GM12878 (cell line): ENCODE results near the gene SLCO3A1. TPM values are rescaled to one million over a fixed set of nuclear protein-coding genes. Genes with fewer than 3 reads are reported as not detected.

ENCODE experiments used
- ATAC-seq: fragments of 200-7000 bp; cut with Tn5 transposase; 3 replicates; pipeline ENCODE4 v1.9.1; 2020; ENCODE audit warnings: mild to moderate bottlenecking, moderate library complexity
- BruUV-seq: library from RNA; stranded (reverse); fragments of 400-500 nt; replicated peaks from 2 replicates; lab custom pipeline; 2021; lab: Mats Ljungman, UMichigan
- CTCF ChIA-PET: fragments of 300-600 bp; sonication (Branson Sonifier 250); formaldehyde crosslinking; extraction: SDS; loops from one replicate; lab custom pipeline; 2021; ENCODE audit warnings: inconsistent platforms; lab: Yijun Ruan, JAX
- POLR2A ChIA-PET: fragments of 350-600 bp; formaldehyde crosslinking; extraction: SDS; loops from one replicate; lab custom pipeline; 2021; ENCODE audit warnings: inconsistent platforms; lab: Charles Lee
- RAD21 ChIA-PET: fragments of 300-600 bp; sonication (Branson Sonifier 250); formaldehyde crosslinking; loops from one replicate; lab custom pipeline; 2023; ENCODE audit warnings: antibody characterized with exemption; ENCODE audit not compliant: unreplicated experiment; lab: Charles Lee
- SMC1A ChIA-PET: fragments of 300-600 bp; sonication (Branson Sonifier 250); formaldehyde crosslinking; loops from one replicate; lab custom pipeline; 2023; ENCODE audit not compliant: unreplicated experiment, uncharacterized antibody; lab: Charles Lee
- DNase-seq: peaks from one replicate; pipeline ENCODE4 v3.0.0-alpha.2; 2011; ENCODE audit warnings: low read depth, low spot score
- FAIRE-seq: peaks from 3 replicates; lab custom pipeline; 2011; peaks lifted over from hg19 to GRCh38; lab: Jason Lieb, UNC
- H2AFZ ChIP-seq: 2 replicates; pipeline ENCODE4 v1.6.0; 2011; ENCODE audit warnings: low read depth, low read length, control low read depth; ENCODE audit not compliant: control insufficient read depth
- H3K27ac ChIP-seq: 2 replicates; pipeline ENCODE4 v1.5.1; 2011; ENCODE audit warnings: control low read depth; ENCODE audit not compliant: control insufficient read depth, insufficient read depth
- H3K27me3 ChIP-seq, 2 experiments: replicated peaks in 1 of 2; 2 replicates each; pipeline versions ENCODE4 v1.6.0 to v1.6.1; 2011; ENCODE audit warnings: low read length in 1 of 2; ENCODE audit not compliant: control insufficient read depth in 2 of 2, insufficient read depth in 2 of 2
- H3K36me3 ChIP-seq, 2 experiments: 2 replicates each; pipeline ENCODE4 v1.5.1; 2011; ENCODE audit warnings: low read length in 1 of 2; ENCODE audit not compliant: control insufficient read depth in 2 of 2, insufficient read depth in 2 of 2
- H3K4me1 ChIP-seq: 2 replicates; pipeline ENCODE4 v1.6.1; 2011; ENCODE audit warnings: mild to moderate bottlenecking, low read length, moderate library complexity, mixed read lengths; ENCODE audit not compliant: control insufficient read depth, insufficient read depth
- H3K4me2 ChIP-seq: 2 replicates; pipeline ENCODE4 v1.6.0; 2011; ENCODE audit warnings: control low read depth; ENCODE audit not compliant: control insufficient read depth, insufficient read depth
- H3K4me3 ChIP-seq: fragments of 200-600 bp; sonication (generic); 2 replicates; pipeline ENCODE4 v1.5.1; 2016
- H3K79me2 ChIP-seq: 2 replicates; pipeline ENCODE4 v1.6.0; 2011; ENCODE audit warnings: low read length; ENCODE audit not compliant: control insufficient read depth, insufficient read depth
- H3K9ac ChIP-seq: 2 replicates; pipeline ENCODE4 v1.8.0; 2011; ENCODE audit warnings: low read length, control low read depth, mixed read lengths; ENCODE audit not compliant: control insufficient read depth, insufficient read depth
- H3K9me3 ChIP-seq: replicated peaks from 3 replicates; pipeline ENCODE4 v1.5.1; 2011; ENCODE audit warnings: mild to moderate bottlenecking, low read length; ENCODE audit not compliant: control insufficient read depth, insufficient read depth
- H4K20me1 ChIP-seq: 2 replicates; pipeline ENCODE4 v1.6.0; 2011; ENCODE audit not compliant: control insufficient read depth, insufficient read depth
- CHD4 ChIP-seq: fragments of 200-600 bp; sonication (generic); IDR thresholded peaks from 2 replicates; pipeline ENCODE4 v1.6.1; 2016; ENCODE audit warnings: mild to moderate bottlenecking
- EZH2 ChIP-seq: IDR thresholded peaks from 2 replicates; pipeline ENCODE4 v1.6.1; 2012; ENCODE audit warnings: low read depth, mild to moderate bottlenecking, control low read depth, inconsistent platforms, low read length, borderline replicate concordance; ENCODE audit not compliant: control insufficient read depth
- FOXK2 ChIP-seq: fragments of 450-650 bp; IDR thresholded peaks from 2 replicates; pipeline ENCODE4 v1.6.1; 2017; ENCODE audit warnings: mild to moderate bottlenecking, moderate library complexity
- POU2F2 ChIP-seq: IDR thresholded peaks from 3 replicates; pipeline ENCODE4 v1.6.1; 2011; ENCODE audit warnings: low read depth, mild to moderate bottlenecking, low read length, borderline replicate concordance
- RAD21 ChIP-seq: IDR thresholded peaks from 2 replicates; pipeline ENCODE4 v1.6.1; 2011; ENCODE audit warnings: mild to moderate bottlenecking, low read depth, low read length, moderate library complexity; ENCODE audit not compliant: insufficient read depth
- SRF ChIP-seq, 2 experiments: IDR thresholded peaks; 2 replicates each; pipeline ENCODE4 v1.6.1; 2011; ENCODE audit warnings: low read depth in 2 of 2, low read length in 2 of 2, mild to moderate bottlenecking in 1 of 2, moderate library complexity in 1 of 2
- WGBS: methylation state at CpG from one replicate; pipeline ENCODE4 v1.1.6; 2016; ENCODE audit warnings: low lambda C conversion rate; ENCODE audit not compliant: insufficient replicate concordance, insufficient coverage; ENCODE audit errors: missing lambda C conversion rate; 5-methylcytosine and 5-hydroxymethylcytosine counted together
- in situ Hi-C: fragments of 300-500 bp; cut with MboI; formaldehyde crosslinking; loops from 9 replicates; pipeline ENCODE4 v1.14.3; 2018; ENCODE audit warnings: mixed read lengths
- intact Hi-C: fragments of 100-400 bp; cut with micrococcal nuclease; formaldehyde crosslinking; loops from one replicate; pipeline ENCODE4 v1.14.2; 2022; ENCODE audit not compliant: unreplicated experiment
- polyA plus RNA-seq, 11 experiments: library from polyadenylated mRNA; depleted of rRNA in 4 of 11; unstranded in 6 of 11; stranded (reverse) in 5 of 11; fragments of >200 nt; fragmentation: Nextera tagmentation in 4 of 11; fragmentation: Illumina TruSeq in 1 of 11; extraction: Ambion mirVana in 4 of 11; extraction: Trizol in 1 of 11; gene quantifications; 1 replicate in 1 of 11; 2 replicates in 10 of 11; pipeline versions ENCODE4 v1.2.1 to v1.2.3, GENCODE V29; 2011 to 2016; ENCODE audit warnings: inconsistent platforms in 2 of 11, missing spikeins in 2 of 11, low read depth in 1 of 11
- total RNA-seq, 4 experiments: library from RNA; depleted of rRNA in 3 of 4; stranded (reverse); fragments of >200 nt in 3 of 4; fragmentation: Illumina TruSeq in 1 of 4; extraction: Trizol in 1 of 4; gene quantifications; 2 replicates each; pipeline versions ENCODE4 v1.2.1 to v1.2.3, GENCODE V29; 2013 to 2021
- TF ChIP-seq, protein P1 (sequence below): fragments of 150-350 bp; IDR thresholded peaks from 2 replicates; pipeline ENCODE4 v1.6.1; 2014; ENCODE audit warnings: mild to moderate bottlenecking, low read depth, low read length

SLCO3A1 gene
- total and polyA plus RNA-seq, 10 of the 15 experiments (the other 5 are each of a cell fraction or from before 2014, with no cell fraction given), result 0.05 to 5.9 (median 0.31) TPM

DNA sequence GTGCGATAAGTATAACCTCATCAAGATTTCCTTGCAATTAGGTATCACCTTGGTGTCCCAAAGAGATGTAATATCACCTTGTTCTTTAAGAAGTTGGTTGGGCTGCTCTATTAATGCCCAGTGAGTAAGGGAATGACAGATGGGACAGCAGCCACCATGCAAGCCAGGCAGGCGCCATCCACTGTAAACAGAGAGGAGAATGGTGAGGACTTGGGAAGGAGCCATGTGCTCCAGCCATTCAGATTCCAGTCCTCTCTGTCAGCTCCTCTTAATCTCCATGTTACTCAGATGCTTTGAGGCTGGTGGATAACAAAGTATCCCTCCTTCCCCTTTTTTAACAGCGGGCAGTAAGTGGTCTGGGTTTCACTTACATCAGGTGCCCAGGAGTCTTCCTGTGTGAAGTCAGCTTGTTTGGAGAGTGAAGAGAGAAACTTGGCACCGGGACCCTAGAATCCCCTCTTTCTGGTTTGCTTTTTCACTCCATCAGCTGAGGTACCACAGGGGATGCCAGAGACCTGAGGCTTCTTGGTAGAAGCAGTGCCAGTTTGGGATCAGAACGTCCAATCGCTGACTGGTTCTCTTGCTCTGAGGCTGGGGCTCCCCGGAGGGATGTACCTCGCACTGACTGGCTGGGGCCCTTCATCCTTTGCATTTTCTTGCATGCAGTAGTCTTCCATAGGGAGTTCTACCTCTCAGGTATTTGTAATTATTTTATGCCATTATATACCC is 29.5 kb downstream of the SLCO3A1 start (continued):
- no peak for TF ChIP-seq POU2F2

DNA sequence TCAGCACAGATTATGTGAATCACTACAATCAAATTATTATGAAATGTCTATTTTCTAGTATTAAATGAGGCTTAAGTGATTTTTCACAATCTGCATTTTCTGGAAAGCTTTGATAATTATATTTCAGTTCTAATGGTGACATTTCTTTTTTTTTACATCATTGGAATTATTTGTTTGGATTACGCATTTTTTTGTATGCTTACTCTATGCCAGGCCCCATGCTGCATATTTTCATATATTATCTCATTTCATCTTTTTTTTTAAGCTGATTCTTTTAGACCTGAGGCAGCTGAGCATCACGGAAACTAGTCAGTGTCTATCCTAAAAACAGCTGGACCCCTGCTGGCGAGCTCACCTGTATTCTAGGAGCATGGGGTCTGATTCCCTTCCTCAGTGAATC is 31.1 kb downstream of the SLCO3A1 start:
- DNase-seq, result no peak
- H3K4me2 ChIP-seq, result no peak overlapping the region
- H3K79me2 ChIP-seq, result no peaks in the 10 kb centered on the region
- no peak overlapping the region for H3K27ac ChIP-seq
- H3K9ac ChIP-seq, result no peak overlapping the region
- no peaks in the 10 kb centered on the region for H4K20me1 ChIP-seq
- BruUV-seq, result no TSS peak
- RAD21 ChIA-PET, result no interaction called here
- WGBS, result 34% methylated on average over 3 of the region's 3 CpGs
- no peak overlapping the region for H2AFZ ChIP-seq
- TF ChIP-seq RAD21, result no peak
- no peak for TF ChIP-seq SRF (IDR thresholded peaks at IDR 0.05; ENCODE audit: low read depth in 2 of 2, low read length in 2 of 2)
- TF ChIP-seq CHD4, result no peak
- H3K27me3 ChIP-seq, result no peaks in the 10 kb centered on the region
- H3K4me1 ChIP-seq, result no peaks in the 10 kb centered on the region
- in situ Hi-C loops (no loop called here), intact Hi-C loops (no loop called here)
- no peak for ATAC-seq
- no peak overlapping the region for H3K4me3 ChIP-seq
- SMC1A ChIA-PET, result interaction anchor here (1.1 kb wide), 1 partner anchor 8 kb away, joined by 4 read pairs; no protein-coding TSS in a partner anchor
- CTCF ChIA-PET, result no interaction called here
- H3K9me3 ChIP-seq, result no peaks in the 10 kb centered on the region
- no peak for FAIRE-seq
- H3K36me3 ChIP-seq, result no peaks in the 10 kb centered on the region
- POLR2A ChIA-PET, result no interaction called here

DNA sequence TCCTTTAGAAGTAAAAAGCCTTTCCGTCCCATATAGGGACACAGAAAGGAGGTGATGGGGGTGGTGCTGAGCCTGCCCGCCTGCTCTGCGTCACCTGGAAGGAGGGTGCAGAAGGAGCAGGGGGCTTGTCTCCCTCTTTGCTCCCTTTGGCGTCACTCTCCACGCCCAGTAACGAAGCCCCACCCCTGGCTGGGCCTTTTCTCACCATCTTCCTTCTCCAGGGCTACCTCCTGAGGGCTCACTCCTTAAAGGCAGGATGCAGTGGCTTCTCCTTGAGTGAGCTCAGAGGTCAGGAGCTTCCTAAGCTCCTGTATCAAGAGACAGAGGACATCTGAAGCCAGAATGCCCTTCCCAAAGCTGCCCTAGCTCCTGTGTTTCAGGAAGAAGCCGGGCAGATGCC is 31.5 kb downstream of the SLCO3A1 start:
- intact Hi-C loops, result no loop called here
- CTCF ChIA-PET, result no interaction called here
- 31% methylated on average over 7 of the region's 7 CpGs for WGBS

More for the DNA sequence above, 31.5 kb downstream of the SLCO3A1 start:
- H3K79me2 ChIP-seq, result no peaks in the 10 kb centered on the region
- no peaks in the 10 kb centered on the region for H3K9me3 ChIP-seq
- H3K9ac ChIP-seq, result no peak overlapping the region
- DNase-seq, result no peak
- no peaks in the 10 kb centered on the region for H3K36me3 ChIP-seq
- H3K27ac ChIP-seq, result no peak overlapping the region
- H3K4me1 ChIP-seq, result no peaks in the 10 kb centered on the region
- TF ChIP-seq, protein P1, sequence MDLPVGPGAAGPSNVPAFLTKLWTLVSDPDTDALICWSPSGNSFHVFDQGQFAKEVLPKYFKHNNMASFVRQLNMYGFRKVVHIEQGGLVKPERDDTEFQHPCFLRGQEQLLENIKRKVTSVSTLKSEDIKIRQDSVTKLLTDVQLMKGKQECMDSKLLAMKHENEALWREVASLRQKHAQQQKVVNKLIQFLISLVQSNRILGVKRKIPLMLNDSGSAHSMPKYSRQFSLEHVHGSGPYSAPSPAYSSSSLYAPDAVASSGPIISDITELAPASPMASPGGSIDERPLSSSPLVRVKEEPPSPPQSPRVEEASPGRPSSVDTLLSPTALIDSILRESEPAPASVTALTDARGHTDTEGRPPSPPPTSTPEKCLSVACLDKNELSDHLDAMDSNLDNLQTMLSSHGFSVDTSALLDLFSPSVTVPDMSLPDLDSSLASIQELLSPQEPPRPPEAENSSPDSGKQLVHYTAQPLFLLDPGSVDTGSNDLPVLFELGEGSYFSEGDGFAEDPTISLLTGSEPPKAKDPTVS, result no peak
- TF ChIP-seq EZH2, result no peak
- TF ChIP-seq FOXK2, result no peak
- H3K27me3 ChIP-seq, result no peaks in the 10 kb centered on the region
- no peak for FAIRE-seq
- BruUV-seq, result no TSS peak
- ATAC-seq, result no peak
- in situ Hi-C loops, result no loop called here
- H3K4me3 ChIP-seq, result no peak overlapping the region
- H3K4me2 ChIP-seq, result no peak overlapping the region
- ChIA-PET POLR2A (no interaction called here), SMC1A (interaction anchor here (1.1 kb wide), 1 partner anchor 9 kb away, joined by 4 read pairs; no protein-coding TSS in a partner anchor), RAD21 (no interaction called here)
- no peak overlapping the region for H2AFZ ChIP-seq
- no peaks in the 10 kb centered on the region for H4K20me1 ChIP-seq
